Lung (tissue), 12 donors: Measurements from ENCODE around the gene SHC3. TPM values are rescaled to one million over a fixed set of nuclear protein-coding genes. Genes with fewer than 3 reads are reported as not detected.

Experiments used
- ATAC-seq: fragments of 200-7000 bp; cut with Tn5 transposase; one replicate; pipeline ENCODE4 v1.9.1; 2020; ENCODE audit warnings: moderate number of reproducible peaks; ENCODE audit not compliant: insufficient read depth, low FRiP score
- DNase-seq, 3 donors: peaks; one replicate each; pipeline ENCODE4 v3.0.0-alpha.2; 2013 to 2017
- H3K27ac ChIP-seq, 2 donors: one replicate each; pipeline ENCODE4 v1.5.1; 2013; ENCODE audit warnings: mild to moderate bottlenecking in 2 of 2, moderate library complexity in 2 of 2, control low read depth in 1 of 2, inconsistent platforms in 1 of 2, low read depth in 1 of 2, low read length in 1 of 2
- H3K27me3 ChIP-seq, 3 donors: one replicate each; pipeline ENCODE4 v1.5.1; 2013; ENCODE audit warnings: low read length in 2 of 3; ENCODE audit not compliant: control insufficient read depth in 3 of 3, insufficient read depth in 3 of 3
- H3K36me3 ChIP-seq, 4 donors: one replicate each; pipeline ENCODE4 v1.5.1; 2013; ENCODE audit warnings: low read length in 4 of 4, mild to moderate bottlenecking in 1 of 4, moderate library complexity in 1 of 4; ENCODE audit not compliant: control insufficient read depth in 4 of 4, insufficient read depth in 4 of 4
- H3K4me1 ChIP-seq, 5 donors: one replicate each; pipeline ENCODE4 v1.5.1; 2013; ENCODE audit warnings: low read length in 5 of 5, mild to moderate bottlenecking in 2 of 5, moderate library complexity in 1 of 5; ENCODE audit not compliant: control insufficient read depth in 5 of 5, insufficient read depth in 5 of 5
- H3K4me3 ChIP-seq: one replicate; pipeline ENCODE4 v1.5.1; 2013; ENCODE audit warnings: mild to moderate bottlenecking, control low read depth, moderate library complexity
- H3K9ac ChIP-seq, 2 donors: one replicate each; pipeline ENCODE4 v1.5.1; 2013; ENCODE audit warnings: low read length in 2 of 2, control low read depth in 1 of 2; ENCODE audit not compliant: insufficient read depth in 1 of 2
- H3K9me3 ChIP-seq, 4 donors: one replicate each; pipeline ENCODE4 v1.5.1; 2013; ENCODE audit warnings: low read length in 3 of 4, mild to moderate bottlenecking in 1 of 4, moderate library complexity in 1 of 4; ENCODE audit not compliant: control insufficient read depth in 4 of 4, insufficient read depth in 3 of 4
- WGBS, 2 donors: extraction: QIAGEN DNeasy Blood & Tissue Kit; methylation state at CpG; one replicate each; pipeline ENCODE4 v1.1.7; 2013; 5-methylcytosine and 5-hydroxymethylcytosine counted together
- polyA plus RNA-seq, 2 donors: library from polyadenylated mRNA; stranded (reverse); fragments of 200-250 nt; gene quantifications; one replicate each; pipeline ENCODE4 v1.2.1, GENCODE V29; 2013
- total RNA-seq, 2 donors: library from RNA; depleted of rRNA in 1 of 2; stranded (reverse); fragments of >200 nt in 1 of 2; gene quantifications; one replicate each; pipeline ENCODE4 v1.2.1, GENCODE V29; 2014 to 2021
- TF ChIP-seq, protein P1 (sequence below): IDR thresholded peaks from 2 replicates; pipeline ENCODE4 v1.5.1; 2012; ENCODE audit warnings: mild to moderate bottlenecking; ENCODE audit errors: control extremely low read depth, extremely low read depth
- donor health status: control.
- donor health status: control.
- donor health status: Bipolar disorder and iron deficiency.
- donor health status: healthy.
- donor health status: DM: yes; HTN: yes; CAD: no.

Gene SHC3
- total and polyA plus RNA-seq, 4 donors: 1.8 to 19.2 (median 4.0) TPM

DNA sequence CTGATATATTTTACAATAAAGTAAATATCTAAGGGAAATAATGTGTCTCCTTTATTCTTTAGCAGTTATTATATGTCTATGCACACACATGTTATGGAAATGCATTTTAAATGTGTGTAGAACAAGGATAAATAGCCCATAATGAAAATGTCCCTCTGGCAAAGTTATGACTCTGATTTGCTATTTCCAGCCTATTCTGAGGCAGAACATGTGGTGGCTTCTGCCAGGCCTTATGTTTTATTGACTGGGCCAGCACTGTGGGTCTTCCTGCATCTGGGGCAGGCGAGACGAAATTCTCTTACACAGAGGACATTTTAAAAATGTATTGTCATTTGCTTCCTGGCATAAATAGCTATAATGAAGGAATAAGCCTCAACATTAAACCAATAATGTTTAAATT lies 134.5 kb downstream of the SHC3 start:
- Histone ChIP-seq H3K9me3 (no peaks in the 10 kb centered on the region), H3K4me1 (peaks cover 0 to 9% (median 0%) of the 10 kb centered on the region in 5 donors), H3K27me3 (no peaks in the 10 kb centered on the region), H3K9ac (no peak overlapping the region), H3K36me3 (peaks cover 0 to 9% (median 0%) of the 10 kb centered on the region in 4 donors), H3K4me3 (no peak overlapping the region), H3K27ac (no peak overlapping the region)
- no peak for ATAC-seq
- DNase-seq: no peak
- TF ChIP-seq, protein P1, sequence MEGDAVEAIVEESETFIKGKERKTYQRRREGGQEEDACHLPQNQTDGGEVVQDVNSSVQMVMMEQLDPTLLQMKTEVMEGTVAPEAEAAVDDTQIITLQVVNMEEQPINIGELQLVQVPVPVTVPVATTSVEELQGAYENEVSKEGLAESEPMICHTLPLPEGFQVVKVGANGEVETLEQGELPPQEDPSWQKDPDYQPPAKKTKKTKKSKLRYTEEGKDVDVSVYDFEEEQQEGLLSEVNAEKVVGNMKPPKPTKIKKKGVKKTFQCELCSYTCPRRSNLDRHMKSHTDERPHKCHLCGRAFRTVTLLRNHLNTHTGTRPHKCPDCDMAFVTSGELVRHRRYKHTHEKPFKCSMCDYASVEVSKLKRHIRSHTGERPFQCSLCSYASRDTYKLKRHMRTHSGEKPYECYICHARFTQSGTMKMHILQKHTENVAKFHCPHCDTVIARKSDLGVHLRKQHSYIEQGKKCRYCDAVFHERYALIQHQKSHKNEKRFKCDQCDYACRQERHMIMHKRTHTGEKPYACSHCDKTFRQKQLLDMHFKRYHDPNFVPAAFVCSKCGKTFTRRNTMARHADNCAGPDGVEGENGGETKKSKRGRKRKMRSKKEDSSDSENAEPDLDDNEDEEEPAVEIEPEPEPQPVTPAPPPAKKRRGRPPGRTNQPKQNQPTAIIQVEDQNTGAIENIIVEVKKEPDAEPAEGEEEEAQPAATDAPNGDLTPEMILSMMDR: no peak
- WGBS, 2 donors: 84 to 89% methylated on average over 2 of the region's 2 CpGs

DNA sequence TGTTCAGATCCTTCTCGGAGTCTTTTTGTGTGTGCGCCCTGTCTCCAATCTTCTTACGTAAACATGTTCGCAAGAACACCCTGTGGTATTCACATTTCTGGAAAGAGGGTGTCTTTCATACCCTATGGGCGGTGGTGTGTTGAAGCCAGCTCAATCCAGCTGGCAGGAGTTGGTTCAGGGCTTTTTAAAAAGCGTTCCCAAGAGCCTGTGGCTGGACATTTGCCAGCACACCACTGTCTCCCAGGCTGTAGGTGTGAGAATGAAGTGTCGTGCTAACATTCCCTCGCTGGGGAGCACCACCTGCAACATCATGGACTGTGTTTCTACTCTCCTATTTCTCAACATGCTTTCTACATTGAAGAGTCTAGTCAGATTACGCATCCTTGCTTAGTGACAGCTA lies 135.6 kb downstream of the SHC3 start:
- ATAC-seq (no peak), DNase-seq (peak in 1 of 3 donors; percentile 55)
- H3K27ac ChIP-seq: no peak overlapping the region
- H3K27me3 ChIP-seq: no peaks in the 10 kb centered on the region
- no peak overlapping the region for H3K9ac ChIP-seq
- H3K4me1 ChIP-seq: peaks cover 0 to 19% (median 6%) of the 10 kb centered on the region in 5 donors
- peaks cover 0 to 9% (median 0%) of the 10 kb centered on the region in 4 donors for H3K36me3 ChIP-seq
- H3K4me3 ChIP-seq: no peak overlapping the region
- WGBS, 2 donors: 86 to 89% methylated on average over 9 of the region's 9 CpGs
- TF ChIP-seq, protein P1: no peak
- no peaks in the 10 kb centered on the region for H3K9me3 ChIP-seq

DNA sequence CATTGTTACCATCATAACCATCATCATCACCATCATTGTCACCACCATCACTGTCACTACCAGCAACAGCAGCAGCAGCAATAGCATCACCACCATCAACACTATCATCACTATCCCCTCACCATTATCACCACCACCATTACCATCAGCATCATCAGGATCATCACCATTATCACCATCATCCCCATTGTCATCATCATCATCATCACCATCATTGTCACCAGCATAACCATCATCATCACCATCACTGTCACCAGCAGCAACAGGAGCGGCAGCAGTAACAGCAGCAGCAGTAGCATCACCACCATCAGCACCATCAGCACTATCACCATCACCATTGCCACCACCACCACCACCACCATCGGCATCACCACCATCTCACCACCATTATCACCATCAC lies 139.0 kb downstream of the SHC3 start:
- no peak overlapping the region for H3K27ac ChIP-seq
- WGBS, 2 donors: 97 to 99% methylated on average over 2 of the region's 2 CpGs
- DNase-seq (no peak), ATAC-seq (no peak)
- H3K27me3 ChIP-seq: no peaks in the 10 kb centered on the region
- TF ChIP-seq, protein P1: no peak
- H3K9ac ChIP-seq: no peak overlapping the region
- H3K4me1 ChIP-seq: peaks cover 0 to 22% (median 6%) of the 10 kb centered on the region in 5 donors
- H3K36me3 ChIP-seq: peaks cover 0 to 5% (median 0%) of the 10 kb centered on the region in 4 donors
- no peaks in the 10 kb centered on the region for H3K9me3 ChIP-seq
- no peak overlapping the region for H3K4me3 ChIP-seq

DNA sequence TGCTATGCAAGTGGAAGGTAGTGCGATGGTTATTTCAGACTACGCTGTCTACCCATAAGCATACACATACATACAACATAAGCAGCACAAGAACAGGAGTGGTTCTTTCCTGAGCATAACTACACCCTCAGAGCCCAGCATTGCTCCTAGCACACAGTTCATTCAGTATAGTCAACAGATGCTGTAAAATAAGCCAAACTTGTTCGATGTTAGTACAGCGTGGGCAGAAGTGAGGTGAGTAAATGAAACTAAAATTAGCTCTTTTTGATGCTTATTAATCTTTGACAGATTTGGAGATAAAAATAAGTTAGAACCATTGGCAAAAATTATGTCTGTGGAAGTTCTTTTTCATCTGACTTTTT lies 139.5 kb downstream of the SHC3 start:
- Histone ChIP-seq H3K36me3 (peaks cover 0 to 4% (median 0%) of the 10 kb centered on the region in 4 donors), H3K4me1 (peaks cover 0 to 22% (median 6%) of the 10 kb centered on the region in 5 donors), H3K9me3 (no peaks in the 10 kb centered on the region), H3K27ac (peak overlapping the region in 1 of 2 donors; percentile 1), H3K9ac (peak overlapping the region in 1 of 2 donors; percentile 42), H3K27me3 (no peaks in the 10 kb centered on the region), H3K4me3 (no peak overlapping the region)
- TF ChIP-seq, protein P1: no peak
- DNase-seq (no peak), ATAC-seq (no peak)
- 93% methylated on average over 4 of the region's 4 CpGs for WGBS, 2 donors
